Muscle of leg (tissue), 11 donors: Measurements from ENCODE around the gene PIEZO1. TPM values are rescaled to one million over a fixed set of nuclear protein-coding genes. Genes with fewer than 3 reads are reported as not detected.

Experiments
- DNase-seq: peaks from one replicate; pipeline ENCODE4 v3.0.0; 2013
- H3K27ac ChIP-seq: one replicate; pipeline ENCODE4 v1.5.1; 2013; ENCODE audit warnings: mild to moderate bottlenecking, low read length, control low read depth
- H3K27me3 ChIP-seq: one replicate; pipeline ENCODE4 v1.6.1; 2013; ENCODE audit warnings: low read length; ENCODE audit not compliant: control insufficient read depth, insufficient read depth
- H3K36me3 ChIP-seq: one replicate; pipeline ENCODE4 v1.6.1; 2013; ENCODE audit warnings: low read length; ENCODE audit not compliant: control insufficient read depth, insufficient read depth
- H3K4me1 ChIP-seq: one replicate; pipeline ENCODE4 v1.6.1; 2013; ENCODE audit warnings: low read length; ENCODE audit not compliant: control insufficient read depth, insufficient read depth
- H3K4me3 ChIP-seq: one replicate; pipeline ENCODE4 v1.5.1; 2013; ENCODE audit warnings: low read length, control low read depth
- H3K9me3 ChIP-seq: replicated peaks from 2 replicates; pipeline ENCODE4 v1.6.1; 2013; ENCODE audit warnings: low read depth, low read length; ENCODE audit not compliant: control insufficient read depth
- WGBS: methylation state at CpG from one replicate; pipeline ENCODE4 v1.1.5; 2013; ENCODE audit warnings: missing lambda C conversion rate; ENCODE audit not compliant: insufficient coverage; 5-methylcytosine and 5-hydroxymethylcytosine counted together
- polyA plus RNA-seq, 8 donors: library from polyadenylated mRNA; unstranded; fragments of 120-200 nt; gene quantifications; one replicate each; pipeline versions ENCODE4 v1.2.1 to v1.2.3, GENCODE V29; 2013; ENCODE audit warnings: inconsistent platforms in 1 of 8, low replicate concordance in 1 of 8; ENCODE audit not compliant: insufficient read length in 8 of 8, insufficient read depth in 1 of 8
- total RNA-seq: library from RNA; stranded (reverse); fragments of 120-200 nt; gene quantifications from one replicate; pipeline ENCODE4 v1.2.4, GENCODE V29; 2013

Gene PIEZO1
- total and polyA plus RNA-seq, 9 donors = 48.6 to 75.6 (median 59.3) TPM

DNA sequence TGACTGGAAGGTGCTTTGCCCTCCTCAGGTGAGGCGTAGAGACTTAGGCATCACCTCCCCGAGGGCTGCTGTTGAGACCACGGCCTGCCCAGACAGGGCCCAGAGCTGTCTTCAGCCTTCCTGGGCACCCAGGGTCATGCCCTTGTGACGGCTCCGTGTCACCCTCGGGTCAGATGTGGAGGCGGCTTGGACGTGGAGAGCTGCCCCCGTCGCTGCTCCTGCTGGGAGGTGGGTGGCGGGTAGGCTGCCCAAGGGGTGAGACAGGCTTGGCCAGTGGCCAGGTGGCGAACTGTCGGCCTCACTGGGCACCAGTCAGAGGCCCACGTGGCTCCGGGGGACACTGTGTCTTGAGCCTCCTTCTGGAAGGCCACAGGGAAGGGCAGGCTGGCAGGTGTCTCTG, 89.8 kb downstream of the PIEZO1 start:
- 85% methylated on average over 15 of the region's 15 CpGs for WGBS
- H3K36me3 ChIP-seq = peaks cover 49% of the 10 kb centered on the region
- DNase-seq = no peak
- no peaks in the 10 kb centered on the region for H3K27me3 ChIP-seq
- H3K9me3 ChIP-seq = no peaks in the 10 kb centered on the region
- no peak overlapping the region for H3K4me3 ChIP-seq
- H3K4me1 ChIP-seq = peaks cover 19% of the 10 kb centered on the region
- peak overlapping the region; percentile 77 for H3K27ac ChIP-seq

DNA sequence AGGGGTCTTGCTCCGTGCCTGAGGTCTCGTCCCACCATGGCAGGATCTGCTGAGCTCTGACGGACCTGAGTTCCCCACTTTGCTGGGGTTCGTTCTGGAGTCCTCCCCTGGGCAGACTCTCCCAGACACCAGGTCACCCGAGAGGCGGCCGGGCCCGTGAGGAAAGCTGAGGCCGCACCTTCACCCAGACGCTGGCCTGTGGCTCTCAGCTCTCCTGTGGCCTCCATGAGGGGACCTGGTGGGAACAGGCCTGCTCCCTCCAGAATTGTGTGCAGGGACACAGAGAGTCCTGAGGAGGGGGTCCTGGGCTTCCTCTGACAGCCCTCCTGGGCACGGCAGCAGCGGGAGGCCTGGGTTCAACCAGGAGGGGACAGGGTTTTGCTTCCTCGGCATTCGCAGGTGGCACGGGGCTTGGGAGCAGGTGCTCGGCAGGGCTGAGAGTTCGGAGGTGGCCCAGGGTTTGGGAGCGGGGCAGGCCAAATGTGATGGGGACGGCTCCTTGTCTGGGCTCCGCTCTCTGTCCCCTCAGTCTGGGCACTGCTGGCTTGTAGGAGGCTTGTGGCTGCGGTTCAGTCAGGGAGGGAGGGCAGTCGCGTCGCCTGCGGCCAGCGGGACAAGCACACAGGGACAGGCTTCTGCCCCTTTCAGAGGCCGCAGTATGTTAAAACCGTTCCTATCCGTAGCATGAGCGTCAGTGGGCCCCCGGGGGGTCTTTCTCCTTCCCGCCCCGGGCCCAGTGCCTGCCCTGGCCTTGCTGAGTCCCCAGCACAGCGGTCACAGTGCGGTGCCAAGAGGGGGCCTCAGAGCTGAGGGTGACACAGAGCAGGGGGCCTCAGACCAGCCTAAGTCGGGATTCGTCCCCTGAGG, 90.6 kb downstream of the PIEZO1 start:
- Histone ChIP-seq H3K4me3 (no peak overlapping the region), H3K27ac (no peak overlapping the region), H3K9me3 (no peaks in the 10 kb centered on the region), H3K36me3 (peaks cover 42% of the 10 kb centered on the region), H3K4me1 (peaks cover 19% of the 10 kb centered on the region), H3K27me3 (no peaks in the 10 kb centered on the region)
- 74% methylated on average over 34 of the region's 37 CpGs for WGBS
- no peak for DNase-seq

DNA sequence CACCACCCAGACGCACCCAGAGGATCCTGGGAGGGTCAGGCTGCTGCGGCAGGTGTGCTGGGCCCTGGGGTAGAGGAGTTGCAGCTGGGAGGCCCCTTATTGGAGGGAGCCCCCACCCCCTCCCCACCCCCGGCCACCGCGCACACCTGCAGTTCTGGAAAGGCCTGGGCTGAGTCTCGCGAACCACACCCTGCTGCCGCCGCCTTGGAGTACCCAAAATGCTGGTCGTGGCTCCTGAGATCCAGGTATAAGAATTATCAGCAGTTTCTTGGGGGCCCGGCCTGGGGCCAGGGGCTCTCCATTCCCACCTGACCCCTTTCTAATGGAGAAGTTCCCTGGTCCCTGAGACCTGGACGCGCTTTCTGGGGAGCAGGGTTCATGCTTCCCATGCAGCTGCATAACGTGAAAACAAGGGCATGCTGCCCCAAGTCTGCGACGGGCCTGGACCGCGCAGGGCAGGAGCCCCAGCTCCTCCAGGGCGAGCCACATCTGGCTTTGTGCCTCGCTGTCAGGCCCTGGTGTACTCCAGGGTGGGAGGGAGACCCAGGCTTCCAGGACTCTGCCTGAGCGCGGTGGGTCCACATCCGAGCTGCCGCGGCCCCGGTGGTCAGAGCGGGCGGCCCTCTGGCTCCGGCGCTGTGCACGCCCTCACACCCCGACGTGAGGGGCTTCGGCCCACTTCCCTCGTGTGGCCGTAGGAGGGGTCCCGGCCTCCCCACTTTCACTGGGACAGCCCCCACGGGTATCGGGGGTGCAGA, 91.4 kb downstream of the PIEZO1 start:
- Histone ChIP-seq H3K27me3 (peaks cover 1% of the 10 kb centered on the region), H3K9me3 (no peaks in the 10 kb centered on the region), H3K27ac (no peak overlapping the region), H3K4me1 (peaks cover 21% of the 10 kb centered on the region), H3K4me3 (no peak overlapping the region), H3K36me3 (peaks cover 33% of the 10 kb centered on the region)
- no peak for DNase-seq
- WGBS = 86% methylated on average over 25 of the region's 39 CpGs

DNA sequence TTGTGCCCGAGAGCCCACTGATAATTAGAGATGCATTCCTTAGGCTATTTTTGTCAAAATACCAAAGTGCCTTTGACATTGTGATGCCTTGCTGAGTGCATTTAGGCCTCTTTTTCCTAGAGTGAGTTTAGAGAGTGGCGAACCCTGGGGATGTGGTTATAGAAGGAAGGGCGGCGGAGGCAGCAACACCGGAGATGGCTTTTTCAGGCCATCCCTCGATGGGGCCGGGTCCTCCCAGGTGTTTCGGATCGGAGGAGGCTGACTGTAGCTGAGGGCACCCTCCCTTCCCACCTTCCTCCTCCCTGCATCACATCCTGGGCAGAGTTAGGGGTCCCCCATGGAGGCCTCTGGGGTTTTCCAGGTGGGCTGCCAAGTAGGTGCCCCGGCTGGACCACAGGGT, 92.2 kb downstream of the PIEZO1 start:
- H3K4me3 ChIP-seq = no peak overlapping the region
- no peak overlapping the region for H3K27ac ChIP-seq
- peaks cover 28% of the 10 kb centered on the region for H3K4me1 ChIP-seq
- DNase-seq = no peak
- 60% methylated on average over 1 of the region's 10 CpGs for WGBS
- H3K27me3 ChIP-seq = peaks cover 8% of the 10 kb centered on the region
- peaks cover 26% of the 10 kb centered on the region for H3K36me3 ChIP-seq
- H3K9me3 ChIP-seq = no peaks in the 10 kb centered on the region

DNA sequence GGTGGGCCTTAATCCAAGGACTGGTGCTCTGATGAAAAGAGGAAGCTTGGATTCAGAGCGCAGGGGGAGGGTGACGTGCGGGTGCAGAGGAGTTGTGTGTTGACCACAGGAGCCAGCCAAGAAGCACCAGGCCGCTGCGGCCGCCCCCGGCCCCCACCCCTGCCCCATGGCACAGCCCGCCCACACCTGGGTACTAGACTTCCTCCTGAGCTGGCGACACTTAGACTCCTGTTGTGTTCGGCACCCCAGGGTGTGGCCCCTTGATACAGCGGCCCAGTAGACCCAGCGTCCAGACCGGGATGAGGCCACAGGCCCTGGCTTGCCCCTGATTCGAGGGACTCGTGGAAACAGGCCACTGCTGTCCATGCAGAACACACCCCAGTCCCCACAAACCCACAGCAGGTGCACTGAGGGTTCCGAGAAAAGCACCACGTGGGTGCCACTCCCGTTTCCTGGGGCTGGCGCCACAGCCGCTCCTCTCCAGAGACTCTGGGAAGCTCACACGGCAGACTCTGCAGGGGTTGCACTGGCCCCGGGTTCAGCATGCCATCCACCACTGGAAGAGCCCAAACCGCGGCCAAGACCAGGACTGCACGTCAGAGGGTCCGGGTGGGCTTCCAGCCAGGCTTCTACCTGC, 93.0 kb downstream of the PIEZO1 start:
- peaks cover 36% of the 10 kb centered on the region for H3K4me1 ChIP-seq

DNA sequence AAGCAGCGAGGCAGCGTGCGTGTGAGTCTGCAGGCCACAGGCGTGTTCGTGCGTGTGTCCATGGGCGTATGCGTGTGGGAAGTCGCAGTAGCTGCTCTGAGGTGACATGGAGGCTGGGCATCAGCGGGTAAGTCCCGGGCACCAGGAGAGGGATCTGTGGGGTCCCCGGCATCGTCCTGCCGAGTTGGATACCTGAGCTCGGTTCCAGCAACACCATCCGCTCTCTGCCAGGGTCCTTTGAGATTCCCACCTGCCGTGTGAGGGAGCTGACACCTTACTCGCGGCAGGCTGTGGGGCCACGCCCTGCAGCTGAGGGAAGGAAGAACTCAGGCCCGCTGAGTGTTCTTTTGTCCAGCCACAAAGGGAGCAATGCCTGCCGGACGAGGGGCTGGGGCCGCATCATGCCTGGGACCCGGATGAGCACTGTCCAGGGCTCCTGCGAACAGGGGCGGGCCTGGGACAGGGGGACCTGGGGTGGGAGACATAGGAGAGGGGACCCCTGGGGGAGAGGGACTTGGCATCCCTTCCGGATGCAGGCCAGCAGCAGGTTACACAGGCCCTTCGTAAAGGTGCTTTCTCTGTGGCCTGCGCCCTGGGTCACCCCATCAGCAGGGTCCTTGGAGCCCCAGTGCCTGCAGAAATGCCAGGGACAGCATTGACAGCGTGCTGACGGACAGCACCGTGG, 93.7 kb downstream of the PIEZO1 start:
- WGBS = 81% methylated on average over 32 of the region's 33 CpGs
- Histone ChIP-seq H3K36me3 (peaks cover 10% of the 10 kb centered on the region), H3K4me1 (peaks cover 39% of the 10 kb centered on the region), H3K27me3 (peaks cover 21% of the 10 kb centered on the region), H3K4me3 (no peak overlapping the region), H3K27ac (no peak overlapping the region), H3K9me3 (no peaks in the 10 kb centered on the region)
- no peak for DNase-seq

More for the DNA sequence above, 93.0 kb downstream of the PIEZO1 start:
- peaks cover 16% of the 10 kb centered on the region for H3K27me3 ChIP-seq
- 77% methylated on average over 25 of the region's 26 CpGs for WGBS
- H3K4me3 ChIP-seq = no peak overlapping the region
- H3K36me3 ChIP-seq = peaks cover 18% of the 10 kb centered on the region
- H3K9me3 ChIP-seq = no peaks in the 10 kb centered on the region
- H3K27ac ChIP-seq = no peak overlapping the region
- DNase-seq = no peak

DNA sequence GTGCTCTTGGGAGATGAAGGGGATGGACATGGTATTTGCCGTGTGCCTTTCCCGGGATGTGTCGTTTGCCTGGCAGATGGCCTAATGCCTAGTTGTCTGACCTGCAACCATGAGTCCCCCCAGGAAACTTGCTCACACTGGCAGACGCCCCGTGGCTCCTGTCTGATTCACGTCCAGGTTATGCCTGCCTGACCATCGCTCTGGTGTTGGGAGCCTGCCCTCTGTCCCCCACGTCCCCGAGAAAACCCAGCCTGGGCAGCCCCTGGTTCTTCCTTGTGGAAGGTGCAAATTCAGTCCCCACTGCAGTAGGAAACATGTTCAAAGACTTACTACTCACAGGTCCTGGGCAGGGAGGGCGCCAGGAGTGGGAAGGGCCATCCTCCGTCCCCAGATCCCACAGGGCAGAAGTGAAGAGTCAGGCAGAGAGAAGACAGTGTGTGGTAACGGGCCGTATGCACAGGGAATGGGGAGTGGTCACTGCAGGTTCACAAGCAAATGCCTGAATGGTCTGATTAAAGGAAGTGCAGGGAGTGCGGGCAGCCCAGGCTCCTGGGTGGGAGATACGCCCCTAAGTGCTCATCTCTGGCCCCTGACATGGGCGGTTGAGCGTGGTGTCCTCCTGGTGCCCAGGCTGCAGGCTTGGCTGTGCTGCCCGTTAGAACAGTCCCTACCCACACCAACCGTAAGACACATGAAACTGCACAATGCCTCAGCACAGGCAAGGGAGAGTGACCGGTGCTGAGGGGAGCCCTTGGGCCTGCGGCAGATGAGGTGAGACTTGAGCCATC, 94.5 kb downstream of the PIEZO1 start:
- Histone ChIP-seq H3K9me3 (no peaks in the 10 kb centered on the region), H3K27me3 (peaks cover 28% of the 10 kb centered on the region), H3K4me1 (peaks cover 38% of the 10 kb centered on the region), H3K36me3 (peaks cover 4% of the 10 kb centered on the region), H3K27ac (no peak overlapping the region), H3K4me3 (no peak overlapping the region)
- 76% methylated on average over 20 of the region's 21 CpGs for WGBS
- no peak for DNase-seq

DNA sequence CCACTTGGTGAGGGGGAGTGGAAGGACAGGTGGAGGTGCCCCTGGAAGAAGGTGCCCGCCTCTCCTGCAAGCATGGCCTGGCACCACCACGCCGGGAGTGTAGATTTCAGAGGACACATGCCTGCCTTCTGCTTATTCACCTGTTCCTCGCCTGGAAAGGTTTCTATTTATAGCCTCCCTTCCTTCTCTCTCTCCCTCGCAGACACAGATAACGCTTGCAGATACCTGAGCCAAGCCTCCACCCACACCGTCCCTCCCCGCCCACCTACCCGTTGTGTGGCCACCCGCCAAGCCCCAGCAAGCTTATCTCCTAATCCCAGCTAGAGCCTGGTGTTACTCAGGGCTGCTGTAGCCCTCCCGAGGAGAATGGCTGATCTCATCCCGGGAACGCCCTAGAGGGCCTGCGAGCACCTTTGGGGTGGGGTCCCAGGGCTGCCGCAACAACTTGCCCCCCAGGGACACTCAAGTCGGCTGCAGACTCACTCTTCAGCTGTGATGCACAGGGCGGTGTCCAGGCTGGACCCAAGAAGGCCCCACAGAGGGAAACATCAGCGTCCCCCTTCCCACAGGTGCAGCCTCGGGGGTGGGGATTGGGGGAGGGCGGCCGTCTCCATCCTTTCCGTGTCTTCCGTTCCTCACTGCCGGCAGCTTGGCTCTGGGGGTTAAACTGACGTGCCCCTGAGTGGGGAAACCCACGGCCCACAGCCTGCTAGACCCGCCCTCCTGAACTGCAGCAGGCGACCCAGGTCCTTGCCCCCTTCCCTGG, 96.8 kb downstream of the PIEZO1 start:
- WGBS = 33% methylated on average over 22 of the region's 28 CpGs
- Histone ChIP-seq H3K27me3 (peaks cover 49% of the 10 kb centered on the region), H3K27ac (peak overlapping the region; percentile 65), H3K4me3 (no peak overlapping the region), H3K9me3 (no peaks in the 10 kb centered on the region), H3K4me1 (peaks cover 33% of the 10 kb centered on the region), H3K36me3 (no peaks in the 10 kb centered on the region)
- peak; percentile 44 for DNase-seq

DNA sequence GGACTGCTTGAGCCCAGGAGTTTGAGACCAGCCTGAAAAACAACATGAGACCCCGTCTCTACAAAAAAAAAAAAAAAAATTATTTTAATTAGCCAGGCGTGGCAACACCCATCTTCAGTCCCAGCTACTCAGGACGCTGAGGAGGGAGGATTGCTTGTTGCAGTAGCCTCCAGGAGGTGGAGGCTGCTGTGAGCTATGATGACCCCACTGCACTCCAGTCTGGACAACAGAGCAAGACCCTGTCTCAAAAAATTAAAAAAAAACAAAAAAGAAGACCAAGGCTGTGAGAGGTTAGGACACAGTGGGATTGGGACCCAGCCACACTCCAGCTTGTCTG, 97.4 kb downstream of the PIEZO1 start:
- WGBS = no CpG with 5 or more reads among the region's 3 CpGs
- Histone ChIP-seq H3K9me3 (no peaks in the 10 kb centered on the region), H3K4me1 (peaks cover 33% of the 10 kb centered on the region), H3K27me3 (peaks cover 49% of the 10 kb centered on the region), H3K4me3 (no peak overlapping the region), H3K36me3 (no peaks in the 10 kb centered on the region), H3K27ac (peak overlapping the region; percentile 65)
- DNase-seq = no peak
